Inferior parietal cortex (tissue), 1 donor: ENCODE measurements around the gene DDX50.
"Not testable (repeated sequence)": the region's sequence is repeated elsewhere in the genome, so short reads cannot be mapped to it uniquely, and the experiment has no call there.

Source experiments
- DNase-seq: peaks from one replicate; pipeline ENCODE4 v3.0.0-alpha.2; 2016; ENCODE audit errors: extremely low spot score

Gene DDX50

GRCh38 chr10:68900427-68901104 is 549 bp upstream of the DDX50 start:
- no peak for DNase-seq

- no peak for DNase-seq
Observed at GRCh38 chr10:68902382-68902781, 1.3 kb downstream of the DDX50 start.

- DNase-seq: no peak
Observed at GRCh38 chr10:68924593-68924992, 23.5 kb downstream of the DDX50 start.

GRCh38 chr10:68925489-68925888 is 24.4 kb downstream of the DDX50 start:
- DNase-seq: no peak

GRCh38 chr10:68929157-68929556 is 28.0 kb downstream of the DDX50 start:
- DNase-seq: not testable (repeated sequence)

GRCh38 chr10:68929888-68930287 is 28.8 kb downstream of the DDX50 start:
- not testable (repeated sequence) for DNase-seq

- DNase-seq: not testable (repeated sequence)
Observed at GRCh38 chr10:68932860-68933259, 31.7 kb downstream of the DDX50 start.

GRCh38 chr10:68934994-68935393 is 33.9 kb downstream of the DDX50 start:
- no peak for DNase-seq

- DNase-seq: no peak
Observed at GRCh38 chr10:68938117-68938516, 37.0 kb downstream of the DDX50 start.

GRCh38 chr10:68938884-68939283 is 37.8 kb downstream of the DDX50 start:
- DNase-seq: no peak

- DNase-seq: not testable (repeated sequence)
Observed at GRCh38 chr10:68940917-68941316, 39.8 kb downstream of the DDX50 start.

GRCh38 chr10:68950598-68950997 is 49.5 kb downstream of the DDX50 start:
- DNase-seq: no peak

- DNase-seq: no peak
Observed at GRCh38 chr10:68954904-68955303, 53.8 kb downstream of the DDX50 start.

- no peak for DNase-seq
Observed at GRCh38 chr10:68955355-68955831, 54.3 kb downstream of the DDX50 start.

GRCh38 chr10:68955832-68956532 is 54.9 kb downstream of the DDX50 start, which contains the start of gene DDX21:
Gene DDX21 (plus strand): TSS chr10:68956170. CDS start chr10:68956226, 56 bp downstream.
- peak; percentile 98 for DNase-seq

- no peak for DNase-seq
Observed at GRCh38 chr10:68957284-68957615, 56.1 kb downstream of the DDX50 start.

- DNase-seq: no peak
Observed at GRCh38 chr10:68957654-68958053, 56.5 kb downstream of the DDX50 start.

GRCh38 chr10:68959695-68960527 is 58.8 kb downstream of the DDX50 start:
- DNase-seq: no peak

- no peak for DNase-seq
Observed at GRCh38 chr10:68963151-68963550, 62.0 kb downstream of the DDX50 start.

GRCh38 chr10:68973975-68974374 is 72.9 kb downstream of the DDX50 start:
- DNase-seq: no peak

- not testable (repeated sequence) for DNase-seq
Observed at GRCh38 chr10:68975936-68976473, 74.9 kb downstream of the DDX50 start.

- DNase-seq: not testable (repeated sequence)
Observed at GRCh38 chr10:68979738-68980137, 78.6 kb downstream of the DDX50 start.
